GM12892 (cell line): Measurements from ENCODE around the gene CACNA2D4.

Experiments used
- POLR2A ChIP-seq: IDR thresholded peaks from 2 replicates; pipeline ENCODE4 v1.6.1; 2011; ENCODE audit warnings: low read depth, low read length, control low read depth
- POLR2AphosphoS5 ChIP-seq: IDR thresholded peaks from 2 replicates; pipeline ENCODE4 v1.6.1; 2011; ENCODE audit warnings: low read depth, low read length, control low read depth

- no peak for TF ChIP-seq POLR2A
- TF ChIP-seq POLR2AphosphoS5 = no peak
These were observed 168.2 kb downstream of the CACNA2D4 start for GRCh38 chr12:1750300-1750699.
